Measurements from ENCODE around the gene NEK10.

GRCh38 chr3:27080258-27080525, 289.0 kb downstream of the NEK10 start:
- TF ChIP-seq, protein P1, sequence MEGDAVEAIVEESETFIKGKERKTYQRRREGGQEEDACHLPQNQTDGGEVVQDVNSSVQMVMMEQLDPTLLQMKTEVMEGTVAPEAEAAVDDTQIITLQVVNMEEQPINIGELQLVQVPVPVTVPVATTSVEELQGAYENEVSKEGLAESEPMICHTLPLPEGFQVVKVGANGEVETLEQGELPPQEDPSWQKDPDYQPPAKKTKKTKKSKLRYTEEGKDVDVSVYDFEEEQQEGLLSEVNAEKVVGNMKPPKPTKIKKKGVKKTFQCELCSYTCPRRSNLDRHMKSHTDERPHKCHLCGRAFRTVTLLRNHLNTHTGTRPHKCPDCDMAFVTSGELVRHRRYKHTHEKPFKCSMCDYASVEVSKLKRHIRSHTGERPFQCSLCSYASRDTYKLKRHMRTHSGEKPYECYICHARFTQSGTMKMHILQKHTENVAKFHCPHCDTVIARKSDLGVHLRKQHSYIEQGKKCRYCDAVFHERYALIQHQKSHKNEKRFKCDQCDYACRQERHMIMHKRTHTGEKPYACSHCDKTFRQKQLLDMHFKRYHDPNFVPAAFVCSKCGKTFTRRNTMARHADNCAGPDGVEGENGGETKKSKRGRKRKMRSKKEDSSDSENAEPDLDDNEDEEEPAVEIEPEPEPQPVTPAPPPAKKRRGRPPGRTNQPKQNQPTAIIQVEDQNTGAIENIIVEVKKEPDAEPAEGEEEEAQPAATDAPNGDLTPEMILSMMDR (IDR thresholded peaks at IDR 0.05), result no peak
- no peak for TF ChIP-seq POLR2A (IDR thresholded peaks at IDR 0.05)

Data from ovary (tissue), 3 donors.